ENCODE data around the gene GINS2. TPM values are rescaled to one million over a fixed set of nuclear protein-coding genes. Genes with fewer than 3 reads are reported as not detected.

Gene GINS2
- total RNA-seq, 1 experiment from 2014 or later = 67.4 TPM

DNA sequence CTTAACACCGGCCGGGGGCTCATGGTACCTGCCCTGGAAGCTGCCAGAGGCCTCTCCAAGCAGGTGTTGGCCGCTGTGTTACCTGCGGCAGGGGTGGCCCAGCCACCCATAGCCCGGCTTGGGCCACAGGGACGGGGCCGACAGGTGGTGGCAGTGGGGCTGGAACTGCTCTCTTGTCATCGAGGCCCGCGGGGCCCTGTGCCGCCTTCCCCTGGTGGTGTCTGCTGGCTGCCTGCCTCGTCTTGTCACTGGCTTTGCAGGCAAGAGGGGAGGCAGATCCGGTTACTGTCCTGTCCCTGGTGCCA lies 48.5 kb downstream of the GINS2 start:
- no peak for DNase-seq (ENCODE audit: low spot score)

DNA sequence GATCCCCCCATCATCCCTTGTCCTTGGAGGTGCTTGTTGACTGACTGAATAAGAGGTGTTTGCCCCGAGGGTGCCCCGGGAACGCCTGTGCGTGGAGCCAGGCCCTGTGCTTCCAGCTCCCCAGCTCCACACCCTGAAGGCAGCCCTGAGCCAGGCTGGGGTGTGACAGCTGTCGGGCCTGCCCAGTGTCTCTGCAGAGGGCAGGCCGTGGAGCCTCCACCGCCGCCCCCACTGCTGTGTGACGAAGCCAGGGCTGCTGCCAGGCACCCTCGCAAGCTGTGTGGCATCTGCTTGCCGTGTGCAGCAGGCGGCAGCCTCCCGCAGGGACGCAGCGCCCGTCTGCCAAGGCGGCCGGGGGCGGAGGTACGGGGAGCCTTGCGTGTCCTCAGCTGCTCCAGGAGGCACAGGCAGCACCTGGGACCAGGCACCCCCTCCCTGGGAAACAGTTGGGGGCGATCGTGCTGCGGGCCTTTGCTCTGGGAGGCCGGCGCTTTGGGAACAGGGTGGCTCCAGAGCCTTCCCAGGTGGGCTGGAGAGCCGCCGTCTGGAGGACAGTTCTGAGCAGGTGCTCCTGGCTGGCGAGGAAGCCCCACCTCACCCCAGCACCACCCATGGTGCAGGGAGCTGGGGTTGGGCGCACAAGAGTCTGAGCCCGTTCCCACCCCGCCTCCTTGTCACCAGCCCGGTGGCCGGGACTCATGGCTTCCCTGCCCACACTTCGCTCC lies 49.1 kb downstream of the GINS2 start:
- DNase-seq (ENCODE audit: low spot score) = no peak

DNA sequence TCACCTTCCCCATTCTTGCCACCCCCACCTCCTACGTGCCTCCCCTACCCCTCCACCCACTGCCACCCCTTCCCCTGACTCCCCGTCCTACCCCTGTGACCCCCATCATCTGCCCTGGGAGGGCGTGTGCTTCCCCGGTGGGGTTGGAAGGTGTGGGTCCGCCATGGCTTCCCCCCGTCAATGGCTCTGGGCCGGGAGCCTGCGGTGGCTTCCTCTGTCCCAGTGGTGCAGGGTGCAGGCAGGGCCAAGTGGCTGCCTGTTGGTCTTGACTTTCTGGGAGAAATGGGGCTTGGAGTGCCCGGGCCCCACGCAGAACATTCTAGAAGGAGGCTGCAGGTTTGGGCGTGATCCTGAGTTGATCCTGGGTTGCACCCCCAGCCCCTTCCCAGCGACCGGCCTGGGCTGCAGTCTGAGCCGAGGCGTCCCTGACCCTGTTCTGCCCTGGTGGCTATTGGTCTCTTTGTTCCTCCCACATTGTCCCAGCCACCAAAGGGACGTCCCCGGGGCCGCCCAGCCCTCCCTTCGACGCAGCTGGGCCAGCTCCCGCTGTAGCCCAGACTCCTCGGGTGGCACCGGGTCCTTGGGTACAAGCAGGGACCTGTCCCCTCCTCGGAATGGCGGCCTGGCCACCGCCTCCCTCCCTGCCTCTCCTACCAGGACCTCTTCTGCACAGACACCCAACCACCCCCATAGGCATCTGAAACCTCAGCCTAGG lies 49.9 kb downstream of the GINS2 start:
- no peak for DNase-seq (ENCODE audit: low spot score)

DNA sequence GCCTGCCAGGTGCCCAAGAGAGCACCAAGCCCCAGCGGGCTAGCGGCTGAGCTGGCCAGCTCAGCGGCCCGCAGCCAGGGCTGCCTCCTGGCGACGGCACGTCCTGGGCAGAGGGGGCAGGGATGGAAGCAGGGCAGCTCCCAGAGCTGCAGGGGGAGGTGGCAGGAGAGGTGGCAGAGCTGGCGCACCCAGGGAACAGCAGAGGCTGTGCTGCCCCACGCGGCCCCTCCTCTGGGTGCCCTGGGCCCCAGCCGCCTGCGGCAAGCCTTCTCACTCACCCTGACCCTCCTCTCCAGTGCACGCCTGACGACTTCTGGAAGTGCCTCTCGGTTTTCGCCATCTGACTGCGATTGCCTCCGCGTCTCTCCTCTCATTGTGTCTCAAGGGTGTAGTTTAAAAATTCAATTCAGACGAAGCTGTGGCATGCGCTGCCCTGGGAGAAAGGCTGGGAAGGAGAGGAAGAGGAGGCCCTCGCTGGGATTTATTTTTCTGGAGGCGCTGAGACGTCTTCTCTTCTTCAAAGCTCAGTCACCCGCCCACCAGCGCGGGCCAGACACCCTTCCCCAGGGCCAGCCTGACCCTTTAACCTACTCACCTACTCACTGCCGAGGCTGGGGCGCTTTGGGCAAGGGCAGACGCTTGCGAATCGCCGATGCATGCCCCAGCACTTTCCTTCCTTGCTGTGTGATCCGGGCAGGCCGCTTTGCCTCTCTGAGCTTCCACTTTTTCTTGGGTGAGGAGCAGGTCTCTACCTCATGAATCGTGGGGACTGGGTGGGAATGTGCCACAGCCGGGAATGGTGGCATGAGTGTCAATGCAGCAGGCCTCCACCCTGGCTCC lies 50.7 kb downstream of the GINS2 start:
- no peak for DNase-seq (ENCODE audit: low spot score)

DNA sequence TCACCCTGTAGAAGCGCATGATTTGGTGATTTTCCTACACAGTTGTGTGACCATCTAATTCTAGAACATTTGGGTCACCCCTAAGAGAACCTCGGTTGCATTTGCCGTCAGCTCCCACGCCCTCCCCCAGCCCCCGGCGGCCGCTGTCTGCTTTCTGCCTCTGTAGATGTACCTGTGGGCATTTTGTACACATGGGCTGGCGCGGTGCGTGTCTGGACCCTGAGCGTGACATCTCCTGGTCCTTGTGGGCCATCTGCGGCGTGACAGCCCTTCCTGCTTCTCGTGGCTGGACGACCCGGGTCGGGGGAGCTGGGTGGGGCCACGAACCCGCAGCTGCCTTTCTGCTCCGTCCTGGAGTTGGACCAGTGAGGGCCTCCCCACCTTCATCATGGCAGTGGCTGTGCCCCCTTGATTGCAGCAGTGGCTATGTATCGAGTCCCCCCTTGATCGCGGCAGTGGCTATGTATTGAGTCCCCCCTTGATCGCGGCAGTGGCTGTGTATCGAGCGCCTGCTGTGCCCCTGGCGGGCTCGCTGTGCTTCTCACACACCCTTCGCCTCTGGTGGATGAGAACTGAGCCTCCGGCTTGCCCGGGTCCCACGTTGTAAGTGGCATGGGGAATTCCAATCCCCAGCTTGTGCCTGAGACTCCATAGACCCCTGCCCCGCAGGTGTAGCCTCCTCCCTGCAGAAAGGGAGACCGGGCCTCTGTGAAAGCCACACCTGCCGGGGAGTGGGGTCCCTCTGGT lies 51.5 kb downstream of the GINS2 start:
- no peak for DNase-seq (ENCODE audit: low spot score)

DNA sequence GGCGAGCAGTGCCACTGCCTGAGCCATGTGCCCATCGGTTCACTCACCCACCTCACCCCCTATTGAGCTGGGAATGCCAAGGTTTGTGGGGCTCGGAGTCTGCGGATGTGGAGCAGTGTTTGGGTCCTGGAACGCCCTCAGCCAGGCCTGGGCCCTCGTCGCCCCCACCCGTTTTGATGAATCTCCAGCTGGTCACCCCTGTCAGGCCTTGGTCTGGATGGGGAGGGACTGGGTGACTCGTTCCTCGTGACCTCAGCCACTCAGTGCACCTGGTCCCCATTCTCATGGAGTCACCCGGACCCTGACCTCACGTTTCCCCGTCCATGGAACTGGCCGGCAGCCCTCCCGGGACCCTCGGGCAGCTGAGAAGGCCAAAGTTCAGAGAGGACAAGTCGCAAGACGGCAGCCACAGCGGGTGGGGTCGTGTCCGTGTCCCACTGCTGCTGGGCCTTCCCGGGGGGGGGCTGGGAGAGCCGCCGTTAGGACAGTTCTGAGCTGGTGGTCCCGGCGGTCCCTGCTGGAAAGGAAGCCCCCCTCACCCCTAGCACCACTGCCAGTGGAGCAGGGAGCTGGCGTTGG lies 52.4 kb downstream of the GINS2 start:
- DNase-seq (ENCODE audit: low spot score) = peak; percentile 33

DNA sequence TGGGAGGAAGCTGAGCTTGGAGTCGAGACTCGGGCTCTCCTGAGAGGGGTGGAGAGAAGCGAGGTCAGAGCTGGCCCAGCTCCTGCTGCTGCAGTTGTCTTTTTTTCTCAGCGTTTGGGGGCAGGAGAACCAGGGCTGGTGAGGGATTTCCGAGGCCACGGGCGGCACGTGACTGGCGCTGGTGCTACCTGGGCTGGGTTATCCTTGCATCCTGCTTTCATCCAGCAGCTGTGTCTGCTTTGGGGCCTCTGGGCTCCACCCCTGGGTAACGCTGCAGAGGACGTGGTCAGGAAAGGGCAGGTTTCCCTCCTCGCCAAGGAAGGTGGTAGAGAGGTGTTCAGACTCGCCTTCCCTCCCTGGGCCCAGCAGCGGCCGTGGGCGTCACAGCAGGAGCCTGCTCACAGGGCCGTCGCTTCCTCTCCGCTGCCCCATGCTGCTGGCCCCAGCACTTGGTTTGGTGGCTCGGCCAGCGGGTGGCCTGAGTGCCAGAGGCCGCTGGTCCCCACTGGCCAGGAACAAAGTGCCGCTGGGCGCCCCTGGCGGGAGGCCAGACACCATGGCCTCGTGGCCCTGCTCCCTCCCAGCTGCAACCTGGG lies 53.1 kb downstream of the GINS2 start:
- DNase-seq (ENCODE audit: low spot score) = no peak

DNA sequence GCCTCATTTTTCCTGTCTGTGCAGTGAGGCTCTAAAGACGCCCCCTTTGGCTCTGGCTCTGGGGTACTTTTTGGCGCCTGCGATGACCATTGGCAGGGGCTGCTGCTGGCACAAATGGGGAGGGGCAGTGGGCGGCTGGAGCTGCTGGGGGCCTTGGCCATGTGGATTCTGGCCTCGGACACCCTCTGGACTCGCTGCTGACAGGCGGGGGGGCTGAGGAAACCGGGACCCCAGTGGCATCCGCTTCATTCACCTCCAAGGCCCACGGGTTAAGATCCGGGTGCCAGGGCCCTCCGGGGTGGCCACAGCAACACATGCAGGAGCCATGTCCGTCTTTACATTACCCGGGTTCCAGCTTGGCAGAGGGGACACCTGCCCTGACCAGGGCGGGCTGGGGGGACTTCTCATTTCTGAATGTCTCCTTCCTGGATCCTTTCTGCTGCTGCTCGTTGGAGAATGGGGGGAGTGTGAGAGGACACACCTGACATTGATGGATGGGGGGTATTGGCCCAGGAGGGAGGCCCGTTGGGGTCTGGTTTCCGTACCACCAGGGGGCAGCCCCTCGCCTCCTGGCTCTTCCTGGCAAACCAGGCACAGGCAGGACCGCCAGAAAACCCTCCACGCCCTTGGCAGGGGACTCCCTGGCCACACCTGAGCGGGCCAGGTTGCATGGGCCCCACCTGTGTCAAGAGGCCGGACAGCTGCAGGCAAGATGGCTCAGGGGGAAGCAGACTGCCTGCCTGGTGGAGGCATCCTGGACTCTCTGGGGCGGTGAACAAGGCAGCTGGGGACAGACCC lies 53.8 kb downstream of the GINS2 start:
- DNase-seq (ENCODE audit: low spot score) = no peak

DNA sequence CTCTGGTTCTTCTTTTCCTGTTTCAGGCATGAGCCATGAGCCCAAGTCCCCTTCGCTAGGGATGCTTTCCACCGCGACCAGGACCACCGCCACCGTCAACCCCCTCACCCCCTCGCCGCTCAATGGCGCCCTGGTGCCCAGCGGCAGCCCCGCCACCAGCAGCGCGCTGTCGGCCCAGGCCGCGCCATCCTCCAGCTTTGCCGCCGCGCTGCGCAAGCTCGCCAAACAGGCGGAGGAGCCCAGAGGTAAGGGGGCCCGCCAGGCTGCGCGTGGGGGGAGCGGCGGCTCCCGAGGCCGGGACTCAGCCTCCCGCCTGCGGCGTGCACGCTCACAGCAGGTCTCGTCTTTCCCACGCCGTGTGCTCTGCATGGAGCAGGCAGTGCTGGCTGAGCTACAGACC lies 54.9 kb downstream of the GINS2 start:
- no peak for DNase-seq (ENCODE audit: low spot score)

DNA sequence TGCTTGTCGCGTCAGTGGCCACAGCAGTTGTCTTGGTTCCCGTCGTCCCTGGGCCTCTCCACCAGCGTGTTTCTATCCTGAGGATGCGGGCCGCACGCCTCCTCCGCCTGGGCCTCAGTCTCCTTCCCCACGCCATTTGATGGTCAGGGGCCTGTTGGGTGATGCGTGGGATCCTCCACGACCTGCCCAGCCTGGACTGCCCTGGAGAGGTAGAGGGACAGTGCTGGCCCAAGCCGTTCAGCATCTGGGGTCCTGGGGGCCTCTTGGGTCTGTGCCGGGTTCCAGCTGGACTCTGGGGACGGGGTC lies 55.4 kb downstream of the GINS2 start:
- DNase-seq (ENCODE audit: low spot score) = no peak

DNA sequence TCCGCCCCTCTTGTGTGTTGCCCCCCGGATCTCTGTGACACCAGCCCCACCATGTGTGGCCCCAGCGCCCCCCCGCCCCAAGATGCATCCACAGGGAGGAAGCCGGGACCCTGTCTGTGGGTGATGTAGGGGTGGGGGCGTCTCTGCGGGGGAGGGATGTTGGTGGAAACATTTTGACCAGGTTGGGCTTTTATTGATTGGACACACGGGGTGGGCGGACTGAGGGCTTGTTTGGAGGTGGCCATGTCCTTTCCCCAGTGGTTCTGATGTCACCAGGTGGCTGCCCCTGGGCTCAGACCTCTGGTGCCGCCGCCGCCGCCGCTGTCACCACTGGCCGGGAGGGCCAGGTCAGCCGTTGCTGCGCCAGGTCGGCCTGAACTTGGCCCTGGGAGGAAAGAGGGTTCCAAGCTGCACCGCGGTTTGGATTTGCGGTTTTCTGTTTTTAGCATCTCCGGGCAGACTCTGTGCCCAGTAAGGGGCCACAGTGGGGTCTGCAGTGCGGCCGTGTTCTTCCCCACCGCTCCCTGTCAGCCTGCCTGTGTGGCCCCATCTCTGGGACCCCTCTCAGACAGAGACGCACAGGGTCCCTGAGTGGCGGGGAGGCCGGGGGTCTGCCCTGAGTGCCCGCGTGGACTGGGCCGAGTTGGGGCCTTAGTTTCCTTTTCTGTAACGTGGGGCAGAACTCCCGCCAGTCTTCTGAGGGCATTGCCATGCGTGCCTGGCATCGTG lies 55.9 kb downstream of the GINS2 start:
- DNase-seq (ENCODE audit: low spot score) = no peak

DNA sequence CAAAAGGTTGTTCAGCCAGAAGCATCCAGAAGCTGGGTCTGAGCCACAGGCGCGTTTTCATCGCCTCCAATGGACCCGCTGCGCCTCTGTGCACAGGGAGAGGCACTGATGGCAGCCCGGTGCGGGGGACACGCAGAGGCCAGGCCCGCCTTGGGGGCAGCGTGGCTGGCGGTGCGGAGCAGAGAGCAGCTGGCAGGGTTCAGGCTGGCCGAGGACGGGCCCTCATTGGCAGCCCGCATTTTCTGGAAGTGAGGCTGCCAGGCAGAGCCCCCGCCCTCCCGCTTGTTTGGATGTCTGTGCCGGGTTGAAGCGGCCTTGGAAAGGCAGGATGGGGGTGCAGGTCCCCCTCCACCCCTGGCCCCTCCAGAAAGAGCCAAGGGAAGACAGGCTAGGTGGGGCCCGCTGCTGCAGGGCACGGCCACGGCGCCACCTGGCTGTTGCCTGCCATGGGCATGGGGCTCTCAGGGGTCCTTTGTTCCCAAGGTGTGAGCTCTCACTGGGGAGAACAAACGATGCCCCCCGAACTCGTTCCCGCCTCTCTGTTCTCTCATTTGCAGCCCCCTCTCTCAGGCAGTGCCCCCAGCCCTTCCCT lies 56.9 kb downstream of the GINS2 start:
- DNase-seq (ENCODE audit: low spot score) = no peak

DNA sequence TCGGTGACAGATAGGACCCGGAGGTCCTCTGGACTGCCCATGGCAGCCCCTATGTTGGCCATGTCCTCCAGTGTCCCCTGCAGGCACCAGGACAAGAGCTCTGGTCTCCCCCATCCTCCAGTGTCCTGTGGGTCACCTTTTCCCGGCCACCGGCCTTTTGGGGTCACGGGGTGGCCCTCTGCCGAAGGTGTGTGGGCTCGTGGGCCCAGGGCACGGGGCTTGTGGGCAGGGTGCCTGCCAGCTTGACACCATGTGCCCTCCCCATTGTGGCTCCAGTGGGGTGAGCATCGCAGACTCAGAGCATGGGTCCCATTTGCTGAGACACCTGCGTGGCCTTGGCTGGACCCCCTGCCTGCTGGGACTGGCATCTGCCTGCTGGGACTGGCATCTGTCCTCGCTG lies 57.5 kb downstream of the GINS2 start:
- DNase-seq (ENCODE audit: low spot score) = no peak

DNA sequence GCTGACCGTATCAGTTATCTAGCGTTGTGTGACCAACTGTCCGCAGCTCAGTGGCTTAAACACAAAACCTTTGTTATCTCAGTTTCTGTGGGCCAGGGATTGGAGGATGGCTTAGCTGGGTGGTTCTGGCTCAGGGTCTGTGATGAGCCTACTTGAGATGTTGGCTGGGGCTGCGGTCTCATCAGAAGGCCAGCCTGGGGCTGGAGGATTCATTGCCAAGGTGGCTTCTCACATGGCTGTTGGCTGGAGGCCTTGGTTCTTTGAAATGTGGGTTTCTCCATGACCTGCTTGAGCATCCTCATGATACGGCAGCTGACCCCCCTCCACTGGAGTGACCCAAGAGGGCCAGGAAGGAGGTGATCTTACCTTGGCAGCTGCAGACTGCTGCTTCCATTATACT lies 58.9 kb downstream of the GINS2 start:
- DNase-seq (ENCODE audit: low spot score) = no peak

DNA sequence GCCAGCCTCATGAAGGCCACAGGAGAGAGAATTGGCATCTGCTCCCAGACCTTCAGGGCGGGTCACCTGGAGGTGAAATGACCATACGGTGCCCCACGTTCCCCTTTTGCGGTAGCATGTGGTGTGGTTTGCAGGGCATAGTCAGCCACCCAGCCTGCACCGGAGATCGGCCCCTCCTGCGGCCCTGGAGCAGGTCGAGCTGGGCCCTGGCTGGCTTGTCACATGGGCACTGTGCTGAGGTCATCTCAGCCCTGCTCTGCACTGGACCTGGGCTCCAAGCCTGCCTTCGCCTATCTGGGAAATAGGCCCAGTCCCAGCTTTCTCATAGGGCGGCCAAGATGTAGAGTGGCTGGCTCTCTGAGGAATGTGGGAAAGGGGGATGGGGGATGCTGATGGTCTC lies 59.4 kb downstream of the GINS2 start:
- DNase-seq (ENCODE audit: low spot score) = no peak

DNA sequence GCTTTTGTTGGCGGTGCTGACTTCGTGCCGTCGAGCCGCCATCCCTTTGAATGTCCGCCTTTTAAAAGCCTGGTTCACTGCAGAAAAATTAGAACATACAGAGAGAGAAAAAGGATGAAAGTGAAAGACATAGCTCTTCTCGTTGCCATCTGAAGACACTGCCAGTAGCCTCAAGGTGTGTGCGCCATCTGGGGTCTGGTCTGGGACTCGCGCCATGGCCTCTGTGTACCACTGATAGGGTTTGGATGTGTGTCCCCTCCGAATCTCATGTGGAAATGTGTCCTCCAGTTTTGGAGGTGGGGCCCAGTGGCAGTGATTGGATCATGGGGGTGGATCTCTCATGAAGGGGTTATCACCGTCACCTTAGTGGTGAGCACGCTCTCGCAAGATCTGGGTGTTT lies 60.1 kb downstream of the GINS2 start:
- no peak for DNase-seq (ENCODE audit: low spot score)

DNA sequence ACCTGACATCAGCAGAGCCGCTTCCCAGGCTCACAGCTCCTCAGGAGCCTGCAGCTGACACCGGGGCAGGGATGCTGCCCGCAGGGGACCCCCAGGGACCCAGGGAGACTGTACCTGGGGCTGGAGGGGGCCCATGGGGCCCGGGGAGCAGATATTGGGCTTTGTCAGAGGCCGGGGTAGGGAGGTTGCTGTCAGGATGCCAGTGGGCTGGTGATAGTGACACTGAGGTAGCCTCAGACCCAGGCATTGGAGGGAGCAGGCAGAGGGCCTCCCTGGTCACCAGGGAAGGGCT lies 60.5 kb downstream of the GINS2 start:
- no peak for DNase-seq (ENCODE audit: low spot score)

DNA sequence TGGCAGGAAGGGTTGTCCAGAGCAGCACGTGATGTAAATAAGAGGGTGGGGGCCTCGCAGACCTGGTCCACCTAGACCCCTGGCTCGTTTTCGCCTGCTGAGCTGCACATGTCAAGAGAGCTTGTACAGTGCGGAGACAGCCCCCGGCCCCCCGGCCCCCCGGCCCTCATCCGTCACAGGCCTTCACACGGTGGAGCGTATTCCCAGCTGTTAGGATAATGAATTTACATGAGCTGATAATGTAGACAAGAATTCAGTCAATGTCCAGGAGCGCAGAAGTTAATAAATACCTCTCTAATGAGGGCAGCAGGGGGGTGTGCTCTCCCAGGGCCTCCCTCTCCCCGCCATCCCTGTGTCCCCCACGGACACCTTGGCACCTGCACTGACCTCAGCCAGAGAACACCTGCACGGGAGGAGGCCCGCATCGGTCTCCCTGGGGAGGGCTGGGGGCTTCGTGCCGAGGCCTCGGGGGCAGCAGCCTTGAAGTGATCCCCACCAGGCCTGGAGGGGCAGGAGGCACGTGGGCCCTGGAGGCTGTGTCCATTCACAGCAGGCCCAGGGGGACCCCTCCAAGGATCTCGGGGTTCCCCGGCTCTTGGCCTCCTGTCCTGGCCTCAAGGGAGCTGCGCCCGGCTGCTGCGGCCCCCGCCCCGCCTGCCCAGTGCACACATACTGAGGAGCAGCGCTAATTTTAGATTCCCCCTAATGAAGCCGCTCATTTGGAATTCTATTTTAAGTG lies 61.1 kb downstream of the GINS2 start:
- no peak for DNase-seq (ENCODE audit: low spot score)

DNA sequence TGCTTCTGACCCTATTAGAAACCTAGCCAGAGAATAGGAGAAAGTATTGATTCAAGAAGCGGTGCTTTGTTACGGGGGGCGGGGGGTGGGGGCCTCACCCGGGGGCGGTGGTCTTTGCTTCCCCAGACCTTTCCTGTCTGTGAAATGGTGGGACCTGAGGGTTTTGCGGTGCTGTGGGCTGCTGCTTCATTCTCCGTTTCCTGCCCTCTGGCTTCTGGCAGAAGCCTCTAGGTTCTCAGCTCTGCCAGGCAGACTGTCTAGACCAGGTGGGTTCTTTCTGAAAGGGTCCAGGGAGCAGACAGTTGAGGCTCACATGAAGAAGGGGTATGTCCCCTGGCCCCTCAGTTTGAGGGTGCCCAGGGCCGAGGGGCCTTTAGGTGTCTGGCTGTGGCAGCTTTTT lies 61.7 kb downstream of the GINS2 start:
- DNase-seq (ENCODE audit: low spot score) = no peak

Measured in A172 (cell line).